22Rv1 (cell line): ENCODE results near the gene MYOCD.

Experiments used
- H3K27ac ChIP-seq: fragments of 450-650 bp; 2 replicates; pipeline ENCODE4 v1.5.1; 2017
- ZFX ChIP-seq: fragments of 450-650 bp; IDR thresholded peaks from 2 replicates; pipeline ENCODE4 v1.6.1; 2017; ENCODE audit warnings: antibody characterized with exemption, borderline replicate concordance
- TF ChIP-seq, protein P1 (sequence below): fragments of 450-650 bp; IDR thresholded peaks from 2 replicates; pipeline ENCODE4 v1.5.1; 2017; ENCODE audit warnings: mild to moderate bottlenecking

MYOCD gene

DNA sequence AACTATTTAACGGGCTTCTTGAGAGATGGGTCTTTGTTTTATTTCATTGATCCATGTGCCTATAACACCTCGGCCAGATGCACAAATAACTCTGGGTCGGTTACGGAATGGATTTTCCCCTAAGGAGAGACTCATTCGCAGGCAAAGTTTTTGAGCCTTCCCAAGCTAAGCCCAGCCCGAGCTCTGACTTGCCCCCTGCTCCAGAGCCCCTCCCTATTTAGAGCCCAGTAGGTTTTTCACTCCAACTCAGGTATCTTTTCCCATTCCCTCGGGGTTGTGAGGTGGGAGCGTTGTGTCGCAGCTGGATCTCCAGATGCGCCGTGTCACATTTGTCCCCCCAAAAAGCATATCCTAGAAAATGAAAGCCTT, 812 bp upstream of the MYOCD start:
- TF ChIP-seq ZFX = no peak
- TF ChIP-seq, protein P1, sequence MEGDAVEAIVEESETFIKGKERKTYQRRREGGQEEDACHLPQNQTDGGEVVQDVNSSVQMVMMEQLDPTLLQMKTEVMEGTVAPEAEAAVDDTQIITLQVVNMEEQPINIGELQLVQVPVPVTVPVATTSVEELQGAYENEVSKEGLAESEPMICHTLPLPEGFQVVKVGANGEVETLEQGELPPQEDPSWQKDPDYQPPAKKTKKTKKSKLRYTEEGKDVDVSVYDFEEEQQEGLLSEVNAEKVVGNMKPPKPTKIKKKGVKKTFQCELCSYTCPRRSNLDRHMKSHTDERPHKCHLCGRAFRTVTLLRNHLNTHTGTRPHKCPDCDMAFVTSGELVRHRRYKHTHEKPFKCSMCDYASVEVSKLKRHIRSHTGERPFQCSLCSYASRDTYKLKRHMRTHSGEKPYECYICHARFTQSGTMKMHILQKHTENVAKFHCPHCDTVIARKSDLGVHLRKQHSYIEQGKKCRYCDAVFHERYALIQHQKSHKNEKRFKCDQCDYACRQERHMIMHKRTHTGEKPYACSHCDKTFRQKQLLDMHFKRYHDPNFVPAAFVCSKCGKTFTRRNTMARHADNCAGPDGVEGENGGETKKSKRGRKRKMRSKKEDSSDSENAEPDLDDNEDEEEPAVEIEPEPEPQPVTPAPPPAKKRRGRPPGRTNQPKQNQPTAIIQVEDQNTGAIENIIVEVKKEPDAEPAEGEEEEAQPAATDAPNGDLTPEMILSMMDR = no peak

DNA sequence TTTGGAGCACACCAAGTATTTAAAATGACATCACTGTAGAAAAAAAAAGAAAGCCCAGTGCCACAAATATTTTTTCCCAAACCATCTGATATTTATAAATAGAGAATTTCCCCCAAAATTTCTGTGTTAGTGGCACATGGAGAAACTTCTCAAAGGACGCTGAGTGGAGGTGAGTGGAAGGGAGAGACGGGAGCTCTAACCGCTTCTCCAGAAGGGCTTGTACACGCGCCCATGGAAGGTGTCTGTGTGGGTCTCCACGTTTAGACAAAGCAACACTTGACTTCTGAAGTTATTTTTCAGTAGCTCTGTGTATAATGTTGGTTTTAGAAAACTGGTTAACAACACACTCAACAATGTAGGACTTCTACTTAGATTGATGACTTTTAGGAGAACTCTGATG, 1.0 kb downstream of the MYOCD start:
- no peak overlapping the region for H3K27ac ChIP-seq
- TF ChIP-seq, protein P1 = no peak
- no peak for TF ChIP-seq ZFX

More for the DNA sequence above, 812 bp upstream of the MYOCD start:
- no peak overlapping the region for H3K27ac ChIP-seq

DNA sequence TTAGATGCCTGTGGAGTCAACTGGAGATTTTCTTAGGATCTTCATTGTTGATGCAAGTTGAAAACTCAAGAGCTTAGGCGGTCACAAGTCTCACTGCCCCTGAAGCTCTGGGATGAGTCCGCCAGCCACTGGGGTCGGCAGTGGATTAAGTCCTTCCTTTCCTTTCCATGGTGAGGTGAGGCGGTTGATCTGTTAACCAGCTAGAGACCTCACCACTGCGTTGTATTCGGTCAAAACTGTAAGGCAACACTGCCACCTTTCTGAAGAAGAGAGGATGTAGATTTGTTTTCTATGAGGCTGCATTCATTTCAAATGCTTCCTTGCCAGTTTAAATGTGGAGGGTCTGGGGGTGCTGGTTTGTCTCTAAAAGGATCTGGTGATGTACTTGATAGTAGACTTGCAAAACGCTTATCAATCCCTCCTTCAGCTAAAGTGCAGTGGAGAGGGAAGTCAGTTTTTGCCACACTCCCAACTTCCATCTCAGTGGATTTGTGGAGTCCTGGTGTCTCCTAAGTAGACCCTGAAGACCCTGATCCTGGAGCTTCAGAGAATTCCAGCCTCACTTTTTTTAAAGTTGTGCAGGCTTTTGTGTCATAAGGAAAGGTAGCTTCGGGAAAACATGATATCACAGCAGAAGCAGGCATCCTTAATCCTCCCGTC, 1.7 kb downstream of the MYOCD start:
- no peak for TF ChIP-seq ZFX
- TF ChIP-seq, protein P1 = peak; percentile 47

DNA sequence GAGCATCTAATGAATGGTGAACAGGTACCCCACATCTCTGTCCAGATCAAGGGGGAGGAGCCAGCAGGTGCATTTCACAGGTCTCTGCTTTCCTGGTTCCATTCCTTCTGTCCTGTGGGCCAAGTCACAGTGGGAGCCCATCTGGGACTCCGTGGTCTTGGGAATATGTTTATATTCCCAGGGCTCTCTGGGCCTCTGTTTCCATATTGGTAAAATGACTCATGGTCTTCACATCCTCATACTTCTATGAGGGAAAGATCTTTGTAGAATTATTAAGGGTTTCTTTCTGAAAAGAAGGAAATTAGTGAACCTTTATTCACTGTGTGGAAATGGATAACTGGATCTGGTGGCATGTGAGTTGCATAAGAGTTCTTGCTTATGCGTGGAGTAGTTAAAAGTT, 6.2 kb downstream of the MYOCD start:
- H3K27ac ChIP-seq = no peak overlapping the region
- TF ChIP-seq, protein P1 = no peak
- no peak for TF ChIP-seq ZFX

More for the DNA sequence above, 1.7 kb downstream of the MYOCD start:
- no peak overlapping the region for H3K27ac ChIP-seq

DNA sequence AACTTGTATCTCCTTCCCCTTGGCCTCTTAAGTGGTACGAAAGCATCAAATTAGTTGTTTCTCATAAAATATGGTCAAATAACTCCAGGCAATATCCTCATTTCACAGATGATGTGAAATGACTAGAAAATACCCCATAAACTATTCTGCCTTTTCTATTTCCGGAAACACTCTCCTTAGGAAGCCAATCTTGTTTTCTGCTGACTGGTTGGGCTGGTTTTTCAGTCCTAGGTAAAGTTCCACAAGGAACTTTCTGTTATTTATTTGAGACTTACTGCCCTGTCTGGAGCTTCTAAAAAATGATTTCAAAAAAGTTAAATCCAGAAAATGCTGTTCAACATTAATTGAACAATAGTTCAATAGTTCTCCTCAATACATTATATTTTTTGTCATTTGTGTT, 7.3 kb downstream of the MYOCD start:
- TF ChIP-seq, protein P1 = no peak
- no peak for TF ChIP-seq ZFX

DNA sequence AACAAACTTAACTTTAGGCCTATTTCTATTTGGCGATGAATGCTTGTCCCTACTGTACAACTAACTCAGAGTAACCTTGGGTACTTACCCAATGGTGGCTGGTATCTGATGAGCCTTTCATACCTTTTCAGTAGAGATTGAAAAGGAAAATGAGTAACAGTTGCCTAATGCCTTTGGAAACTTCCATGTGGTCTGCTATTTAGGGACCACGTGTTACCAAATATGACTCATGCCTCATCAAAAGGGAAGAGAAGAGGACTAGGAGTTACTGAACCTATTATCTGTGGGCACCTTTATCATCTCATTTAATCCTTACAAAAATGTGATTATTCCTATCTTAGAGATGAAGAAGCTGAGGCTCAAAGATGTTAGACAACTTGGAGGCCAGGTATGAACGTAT, 8.1 kb downstream of the MYOCD start:
- no peak overlapping the region for H3K27ac ChIP-seq
- TF ChIP-seq ZFX = no peak
- TF ChIP-seq, protein P1 = no peak

More for the DNA sequence above, 7.3 kb downstream of the MYOCD start:
- H3K27ac ChIP-seq = no peak overlapping the region

DNA sequence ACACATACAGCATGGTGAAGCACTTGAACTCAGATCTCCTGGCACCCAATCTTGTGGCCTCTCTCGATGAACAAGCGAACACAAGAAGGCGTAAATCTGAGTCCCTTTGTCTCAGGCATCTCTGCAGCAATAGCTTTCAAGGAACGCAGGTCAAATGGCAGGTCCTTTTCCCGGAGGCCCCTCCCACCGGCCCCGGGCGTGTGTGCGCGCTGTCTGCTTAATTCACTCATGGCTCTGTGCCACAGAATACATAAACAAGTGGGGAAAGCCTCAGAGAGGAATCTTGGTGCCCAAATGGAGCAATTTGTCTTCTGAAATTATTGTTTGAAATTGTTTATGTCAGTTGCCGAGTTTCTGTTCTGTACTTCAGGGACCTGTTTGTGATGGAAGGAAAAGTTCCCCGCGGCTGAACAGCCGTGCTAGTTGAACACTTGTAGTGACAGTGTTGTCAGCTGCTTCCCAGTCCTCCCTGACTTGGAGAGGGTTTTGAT, 14.8 kb downstream of the MYOCD start:
- TF ChIP-seq, protein P1 = no peak
- TF ChIP-seq ZFX = no peak

More for the DNA sequence above, 14.8 kb downstream of the MYOCD start:
- H3K27ac ChIP-seq = no peak overlapping the region
